ENCODE measurements around the gene GNAL. TPM values are rescaled to one million over a fixed set of nuclear protein-coding genes. Genes with fewer than 3 reads are reported as not detected.

GNAL gene
- total RNA-seq, 1 donor from 2014 or later: 0.21 TPM

DNA sequence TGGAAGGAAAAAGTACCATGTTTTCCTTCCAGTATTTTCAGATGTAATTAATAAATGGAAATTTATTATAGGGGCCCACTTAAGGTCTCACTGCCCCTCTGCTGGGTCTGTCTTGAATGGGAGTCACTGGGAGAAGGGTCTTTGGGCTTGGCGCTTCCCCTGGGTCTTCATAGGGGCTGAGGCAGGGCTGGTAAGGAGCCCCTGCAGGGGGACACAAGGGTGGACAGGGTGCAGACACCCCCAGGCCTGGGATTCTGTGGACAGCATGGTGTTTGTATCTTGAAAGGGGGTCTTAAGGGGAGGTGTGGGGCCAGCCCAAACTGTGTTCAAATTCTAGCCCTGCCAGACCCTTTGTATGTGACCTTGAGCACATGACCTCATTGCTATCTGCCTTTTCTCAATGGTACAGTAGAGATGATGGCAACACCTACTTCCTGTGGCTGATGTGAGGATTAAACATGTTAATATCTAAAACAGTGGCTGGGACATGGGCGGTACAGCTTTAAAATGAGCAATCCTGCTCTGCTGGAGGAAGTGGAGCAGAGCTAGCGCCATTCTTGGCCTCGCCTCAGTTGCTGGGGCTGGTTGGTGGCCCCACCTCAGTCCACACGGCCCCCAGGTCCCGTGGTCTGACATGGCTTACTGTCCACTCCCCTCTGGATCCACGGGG is 71.6 kb downstream of the GNAL start:
- no peak for DNase-seq (ENCODE audit: low spot score)
- Mint-ChIP-seq H3K4me3 (no peak overlapping the region), H3K9me3 (no peaks in the 10 kb centered on the region), H3K27me3 (ENCODE audit: insufficient read depth) (peaks cover 14% of the 10 kb centered on the region), H3K4me1 (ENCODE audit: low read depth) (no peaks in the 10 kb centered on the region), H3K36me3 (ENCODE audit: low read depth) (no peaks in the 10 kb centered on the region), H3K27ac (no peak overlapping the region)
- intact Hi-C loops (cut with micrococcal nuclease): no loop called here

DNA sequence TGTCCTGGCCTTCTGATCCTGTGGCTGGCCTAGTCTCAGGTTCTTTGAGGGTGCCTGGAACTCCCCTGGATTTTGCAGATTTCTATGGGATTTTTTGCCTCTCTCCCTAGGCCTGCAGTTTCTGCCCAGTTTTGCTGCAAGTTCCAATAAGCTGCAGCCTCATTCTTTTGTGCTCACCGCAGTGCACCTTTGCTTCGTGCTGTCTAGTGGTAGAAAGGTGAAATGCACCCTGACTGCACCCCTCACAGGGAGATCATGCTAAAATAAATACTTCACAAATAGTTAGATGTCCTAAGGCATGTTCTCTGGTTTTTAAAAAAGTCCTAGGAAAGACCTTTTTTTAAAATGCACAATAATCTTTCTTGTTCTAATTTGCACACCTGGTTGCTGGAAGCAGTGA is 72.5 kb downstream of the GNAL start:
- no peaks in the 10 kb centered on the region for H3K36me3 Mint-ChIP-seq (ENCODE audit: low read depth)
- peaks cover 13% of the 10 kb centered on the region for H3K27me3 Mint-ChIP-seq (ENCODE audit: insufficient read depth)
- no peak for DNase-seq (ENCODE audit: low spot score)
- no peaks in the 10 kb centered on the region for H3K9me3 Mint-ChIP-seq
- H3K4me1 Mint-ChIP-seq (ENCODE audit: low read depth): no peaks in the 10 kb centered on the region
- no peak overlapping the region for H3K27ac Mint-ChIP-seq
- intact Hi-C loops (cut with micrococcal nuclease): no loop called here
- no peak overlapping the region for H3K4me3 Mint-ChIP-seq

DNA sequence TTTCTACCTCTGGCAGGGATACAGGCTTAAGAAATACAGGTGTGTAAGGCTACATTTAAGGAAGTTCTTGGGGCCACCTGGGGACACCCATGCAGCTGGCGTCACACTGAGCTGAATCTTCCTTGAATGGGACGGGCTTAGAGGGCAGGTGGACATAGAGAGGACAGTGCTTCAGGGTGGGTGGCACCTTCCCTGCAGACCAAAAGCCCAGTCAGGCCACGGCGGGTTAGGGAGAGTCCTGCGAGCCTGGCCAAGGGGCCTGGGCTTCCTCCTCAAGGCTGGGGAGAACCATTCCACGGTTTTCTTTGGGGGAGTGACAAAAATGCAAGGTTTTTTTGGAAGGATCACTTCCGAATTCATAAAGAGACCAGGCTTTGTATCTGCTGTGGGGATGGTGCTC is 73.4 kb downstream of the GNAL start:
- DNase-seq (ENCODE audit: low spot score): no peak
- Mint-ChIP-seq H3K4me3 (no peak overlapping the region), H3K9me3 (no peaks in the 10 kb centered on the region), H3K27ac (no peak overlapping the region), H3K27me3 (ENCODE audit: insufficient read depth) (peaks cover 12% of the 10 kb centered on the region), H3K4me1 (ENCODE audit: low read depth) (no peaks in the 10 kb centered on the region), H3K36me3 (ENCODE audit: low read depth) (no peaks in the 10 kb centered on the region)
- intact Hi-C loops (cut with micrococcal nuclease): no loop called here

DNA sequence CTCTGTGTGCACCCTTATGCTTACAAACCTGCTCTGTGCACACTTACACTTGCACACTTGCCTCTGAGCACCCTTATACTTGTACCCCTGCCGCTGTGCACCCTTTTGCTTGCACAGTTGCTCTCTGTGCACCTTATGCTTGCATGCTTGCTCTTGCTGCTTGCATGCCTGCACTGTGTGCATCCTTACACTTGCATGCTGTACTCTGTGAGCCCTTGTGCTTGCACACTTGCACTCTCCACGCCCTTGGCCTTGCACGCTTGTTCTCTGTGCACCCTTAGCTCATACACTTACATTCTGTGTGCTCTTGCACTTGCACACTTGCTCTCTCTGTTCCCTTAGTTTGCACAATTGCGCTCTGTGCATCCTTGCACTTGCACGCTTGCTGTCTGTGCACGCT is 78.3 kb downstream of the GNAL start:
- Mint-ChIP-seq H3K9me3 (no peaks in the 10 kb centered on the region), H3K27me3 (ENCODE audit: insufficient read depth) (peaks cover 6% of the 10 kb centered on the region), H3K27ac (no peak overlapping the region), H3K4me3 (no peak overlapping the region), H3K36me3 (ENCODE audit: low read depth) (no peaks in the 10 kb centered on the region), H3K4me1 (ENCODE audit: low read depth) (no peaks in the 10 kb centered on the region)
- intact Hi-C loops (cut with micrococcal nuclease): no loop called here
- DNase-seq (ENCODE audit: low spot score): no peak

DNA sequence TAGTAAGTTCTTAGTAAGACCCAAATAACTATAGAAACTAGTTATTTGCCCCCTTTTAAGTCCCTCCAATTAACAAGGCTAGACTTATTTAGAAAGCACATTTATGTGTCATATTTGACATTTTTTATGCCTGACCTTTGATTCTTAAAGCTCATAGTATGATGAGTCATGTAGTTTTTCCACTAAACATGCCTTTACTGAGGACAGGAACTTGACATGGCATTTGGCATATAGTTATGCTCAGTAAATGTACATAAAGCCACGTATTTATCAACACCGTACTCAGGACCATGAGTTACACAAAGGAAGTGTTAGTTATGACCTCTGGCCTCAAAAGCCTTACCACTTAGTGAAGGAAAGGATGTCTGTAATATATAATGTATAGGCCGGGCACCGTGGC is 78.9 kb downstream of the GNAL start:
- DNase-seq (ENCODE audit: low spot score): no peak
- Mint-ChIP-seq H3K27ac (no peak overlapping the region), H3K27me3 (ENCODE audit: insufficient read depth) (peaks cover 6% of the 10 kb centered on the region), H3K4me3 (no peak overlapping the region), H3K36me3 (ENCODE audit: low read depth) (no peaks in the 10 kb centered on the region), H3K9me3 (no peaks in the 10 kb centered on the region), H3K4me1 (ENCODE audit: low read depth) (no peaks in the 10 kb centered on the region)
- intact Hi-C loops (cut with micrococcal nuclease): no loop called here

DNA sequence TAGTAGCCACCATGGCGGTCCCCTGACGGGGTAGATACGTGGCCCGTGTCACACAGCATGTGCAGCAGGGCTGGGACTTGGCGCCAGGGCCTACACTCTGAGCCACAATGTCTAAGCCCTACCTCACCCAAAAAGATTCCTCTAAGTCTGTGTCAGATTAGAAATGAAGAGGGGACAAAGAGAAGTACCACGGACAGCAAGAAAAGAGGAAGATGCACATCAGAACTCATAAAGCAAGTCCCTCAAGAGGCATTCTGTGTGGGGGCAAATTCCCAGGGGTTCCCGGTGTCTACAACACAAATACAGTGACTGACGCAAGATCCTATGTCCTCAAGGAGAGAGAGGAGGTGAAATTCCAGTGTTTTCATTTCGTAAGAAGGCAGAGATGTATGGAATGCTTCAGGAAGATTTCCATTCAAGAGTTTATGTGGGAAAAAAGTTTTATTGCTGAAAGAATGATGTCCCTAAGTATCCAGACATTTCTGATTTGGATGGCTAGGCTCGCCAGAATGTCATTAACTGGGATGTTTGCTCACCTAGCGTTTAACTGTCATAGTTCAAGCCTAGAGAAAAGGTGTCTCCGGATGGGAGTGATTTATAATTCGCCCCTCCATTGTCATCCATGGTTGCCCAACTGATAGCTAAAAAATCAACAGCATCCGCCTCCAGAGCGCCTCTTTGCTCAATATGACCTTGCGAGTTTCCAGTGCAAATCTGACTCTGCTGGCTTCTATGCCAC is 86.5 kb downstream of the GNAL start:
- intact Hi-C loops (cut with micrococcal nuclease): no loop called here
- H3K4me3 Mint-ChIP-seq: no peak overlapping the region
- DNase-seq (ENCODE audit: low spot score): no peak
- no peaks in the 10 kb centered on the region for H3K9me3 Mint-ChIP-seq
- no peak overlapping the region for H3K27ac Mint-ChIP-seq
- peaks cover 8% of the 10 kb centered on the region for H3K27me3 Mint-ChIP-seq (ENCODE audit: insufficient read depth)
- H3K4me1 Mint-ChIP-seq (ENCODE audit: low read depth): no peaks in the 10 kb centered on the region
- H3K36me3 Mint-ChIP-seq (ENCODE audit: low read depth): no peaks in the 10 kb centered on the region

DNA sequence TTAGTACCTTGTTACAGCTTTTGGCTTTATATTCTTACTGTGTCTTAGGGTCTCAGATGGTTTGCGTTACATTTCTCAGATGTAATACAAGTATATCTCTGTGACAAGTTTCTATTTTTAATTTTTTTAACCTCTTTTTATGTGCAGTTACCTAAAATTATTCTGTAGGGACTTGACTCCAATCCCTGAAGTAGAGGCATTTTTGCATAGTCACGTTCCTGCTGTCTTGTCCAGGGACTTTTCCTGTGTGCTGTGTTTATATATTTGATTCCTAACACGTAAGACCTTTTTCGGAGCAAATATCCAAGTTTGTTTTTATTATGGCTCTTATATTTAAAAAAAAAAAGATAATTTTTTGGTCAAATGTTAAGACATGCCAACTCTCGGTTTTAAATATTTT is 91.0 kb downstream of the GNAL start:
- H3K4me3 Mint-ChIP-seq: no peak overlapping the region

DNA sequence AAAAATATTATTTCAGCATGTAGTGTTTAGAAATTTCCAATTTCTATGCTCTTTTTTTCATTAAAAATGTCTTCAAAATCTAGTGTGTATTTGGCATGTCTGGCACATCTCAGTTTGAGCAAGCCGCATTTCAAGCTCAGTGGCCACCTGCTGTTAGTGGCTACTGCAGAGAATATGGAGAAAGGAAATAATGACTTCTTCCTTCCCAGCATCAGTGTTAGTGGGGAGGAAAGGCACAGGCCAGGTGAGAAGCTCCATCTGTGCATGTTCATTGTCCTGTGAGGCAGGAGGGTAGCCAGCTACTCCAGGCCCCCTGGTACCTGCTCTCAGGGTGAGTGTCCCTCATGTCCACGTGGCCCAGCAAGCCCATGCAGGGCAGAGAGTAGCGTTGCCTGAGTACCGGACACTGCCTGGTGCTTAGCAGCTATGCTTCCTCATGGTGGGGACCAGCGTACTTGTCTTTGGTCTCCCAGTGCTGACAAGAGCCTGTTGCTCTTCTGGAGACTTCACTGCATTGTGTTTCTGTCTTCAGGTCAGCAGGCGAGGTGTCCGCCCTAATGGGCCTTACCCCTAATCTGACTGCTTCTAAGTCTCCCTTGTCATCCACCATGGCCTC is 94.8 kb downstream of the GNAL start:
- peaks cover 24% of the 10 kb centered on the region for H3K27me3 Mint-ChIP-seq (ENCODE audit: insufficient read depth)
- H3K4me3 Mint-ChIP-seq: no peak overlapping the region
- H3K27ac Mint-ChIP-seq: no peak overlapping the region
- no peaks in the 10 kb centered on the region for H3K4me1 Mint-ChIP-seq (ENCODE audit: low read depth)
- intact Hi-C loops (cut with micrococcal nuclease): no loop called here
- DNase-seq (ENCODE audit: low spot score): no peak
- no peaks in the 10 kb centered on the region for H3K36me3 Mint-ChIP-seq (ENCODE audit: low read depth)
- H3K9me3 Mint-ChIP-seq: no peaks in the 10 kb centered on the region

More for the DNA sequence above, 91.0 kb downstream of the GNAL start:
- Mint-ChIP-seq H3K27me3 (ENCODE audit: insufficient read depth) (peaks cover 15% of the 10 kb centered on the region), H3K4me1 (ENCODE audit: low read depth) (no peaks in the 10 kb centered on the region), H3K9me3 (no peaks in the 10 kb centered on the region), H3K36me3 (ENCODE audit: low read depth) (no peaks in the 10 kb centered on the region), H3K27ac (no peak overlapping the region)
- no peak for DNase-seq (ENCODE audit: low spot score)
- intact Hi-C loops (cut with micrococcal nuclease): no loop called here

DNA sequence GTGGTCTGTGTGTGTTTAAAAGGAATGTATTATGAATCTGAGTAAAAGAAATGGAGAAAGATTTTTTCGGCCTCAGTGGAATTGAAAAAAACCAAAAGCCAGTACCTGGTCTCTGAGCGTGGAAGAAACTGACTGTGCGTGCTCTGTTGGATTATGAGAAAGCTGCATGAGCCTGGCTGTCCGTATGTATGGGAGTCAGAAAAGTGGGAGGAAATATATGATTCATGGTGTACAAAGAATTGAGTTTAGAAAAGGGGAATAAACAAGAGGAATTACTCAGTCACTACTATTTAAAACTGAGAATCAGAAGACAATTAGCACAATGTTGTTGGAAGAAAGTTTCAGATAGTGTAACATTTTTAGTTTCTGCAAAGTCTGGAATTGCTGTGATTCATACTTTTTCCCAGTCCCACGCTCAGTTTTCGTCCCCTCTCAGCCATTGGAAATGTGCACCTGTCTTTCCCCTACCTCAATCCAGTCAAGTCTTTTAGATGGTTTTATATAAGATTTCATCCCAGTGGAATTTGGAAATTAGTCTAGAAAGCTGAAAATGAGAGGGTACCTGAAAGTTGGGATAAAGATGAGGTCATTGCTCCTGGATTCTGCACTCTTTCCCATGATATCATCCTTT is 95.7 kb downstream of the GNAL start:
- Mint-ChIP-seq H3K27ac (no peak overlapping the region), H3K36me3 (ENCODE audit: low read depth) (no peaks in the 10 kb centered on the region), H3K4me1 (ENCODE audit: low read depth) (no peaks in the 10 kb centered on the region), H3K9me3 (no peaks in the 10 kb centered on the region), H3K27me3 (ENCODE audit: insufficient read depth) (peaks cover 19% of the 10 kb centered on the region), H3K4me3 (no peak overlapping the region)
- intact Hi-C loops (cut with micrococcal nuclease): no loop called here
- DNase-seq (ENCODE audit: low spot score): no peak

DNA sequence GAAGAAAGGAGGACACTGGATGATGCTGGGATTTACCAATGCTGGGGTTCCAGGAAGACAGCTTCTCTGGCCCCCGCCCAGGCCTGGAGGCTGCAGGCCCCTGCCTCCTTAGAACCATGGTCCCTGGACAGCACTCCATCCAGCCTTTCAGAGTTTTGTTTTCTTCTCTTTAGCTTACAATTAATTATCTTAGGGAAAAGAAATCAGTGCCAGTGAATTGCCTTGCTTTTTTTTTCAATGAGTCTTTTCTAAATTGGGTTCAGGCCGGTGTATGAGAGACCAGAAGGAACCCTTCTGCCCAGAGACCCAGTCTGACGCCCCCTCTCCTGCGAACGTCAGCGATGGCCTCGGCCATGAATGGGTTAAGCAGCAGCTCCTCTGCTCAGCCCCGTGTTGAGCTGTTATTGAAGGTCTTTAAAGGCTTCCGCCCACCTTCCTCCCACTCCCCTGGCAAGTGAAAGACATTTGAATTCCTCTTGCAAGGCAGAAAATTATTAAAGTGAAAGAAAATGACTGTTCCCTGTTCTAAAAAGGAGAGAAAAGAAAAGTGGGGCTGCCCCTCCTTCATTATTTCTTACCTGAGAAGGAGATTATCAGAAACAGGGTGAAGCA is 96.5 kb downstream of the GNAL start:
- peaks cover 19% of the 10 kb centered on the region for H3K27me3 Mint-ChIP-seq (ENCODE audit: insufficient read depth)
- DNase-seq (ENCODE audit: low spot score): no peak
- H3K9me3 Mint-ChIP-seq: no peaks in the 10 kb centered on the region
- no peak overlapping the region for H3K27ac Mint-ChIP-seq
- no peaks in the 10 kb centered on the region for H3K4me1 Mint-ChIP-seq (ENCODE audit: low read depth)
- intact Hi-C loops (cut with micrococcal nuclease): no loop called here
- no peak overlapping the region for H3K4me3 Mint-ChIP-seq
- H3K36me3 Mint-ChIP-seq (ENCODE audit: low read depth): no peaks in the 10 kb centered on the region

DNA sequence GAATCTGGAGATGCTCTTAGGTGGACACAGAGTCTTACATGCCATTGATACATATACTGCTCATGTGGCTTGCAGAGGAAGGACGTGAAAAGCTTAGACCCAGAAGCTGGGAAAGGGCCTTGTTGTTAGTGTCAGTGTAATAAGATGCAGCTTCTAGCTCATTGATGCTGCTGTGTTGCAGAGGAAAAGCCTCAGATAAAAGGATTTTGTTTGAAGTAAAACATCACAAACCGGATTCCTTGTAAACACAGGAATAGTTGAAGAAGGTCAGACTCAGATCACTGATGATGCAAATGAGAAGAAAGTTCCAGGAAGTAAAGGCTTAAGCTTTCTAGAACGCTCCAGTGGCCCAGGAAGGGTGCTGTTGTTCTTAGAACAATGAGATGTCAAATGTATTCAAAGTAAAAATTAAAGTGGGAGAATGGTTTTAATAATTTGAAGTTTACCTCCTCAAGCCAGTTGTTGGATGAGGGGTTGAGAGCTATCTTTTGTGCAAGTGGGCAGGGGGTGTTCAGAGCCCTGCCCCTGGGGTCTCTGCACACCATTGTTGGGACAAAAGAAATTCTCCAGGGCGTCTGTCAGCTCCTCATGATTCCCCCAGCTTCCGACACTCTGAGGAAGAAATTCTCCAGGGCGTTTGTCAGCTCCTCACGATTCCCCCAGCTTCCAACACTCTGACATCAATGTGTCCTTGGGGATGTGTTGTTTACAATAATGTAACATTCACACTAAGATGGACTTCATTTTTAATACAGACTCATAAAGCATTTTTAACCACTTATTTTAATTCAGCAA is 100.8 kb downstream of the GNAL start:
- Mint-ChIP-seq H3K9me3 (no peaks in the 10 kb centered on the region), H3K4me1 (ENCODE audit: low read depth) (no peaks in the 10 kb centered on the region), H3K27ac (no peak overlapping the region), H3K36me3 (ENCODE audit: low read depth) (no peaks in the 10 kb centered on the region), H3K4me3 (no peak overlapping the region), H3K27me3 (ENCODE audit: insufficient read depth) (peaks cover 10% of the 10 kb centered on the region)
- intact Hi-C loops (cut with micrococcal nuclease): no loop called here
- DNase-seq (ENCODE audit: low spot score): no peak

DNA sequence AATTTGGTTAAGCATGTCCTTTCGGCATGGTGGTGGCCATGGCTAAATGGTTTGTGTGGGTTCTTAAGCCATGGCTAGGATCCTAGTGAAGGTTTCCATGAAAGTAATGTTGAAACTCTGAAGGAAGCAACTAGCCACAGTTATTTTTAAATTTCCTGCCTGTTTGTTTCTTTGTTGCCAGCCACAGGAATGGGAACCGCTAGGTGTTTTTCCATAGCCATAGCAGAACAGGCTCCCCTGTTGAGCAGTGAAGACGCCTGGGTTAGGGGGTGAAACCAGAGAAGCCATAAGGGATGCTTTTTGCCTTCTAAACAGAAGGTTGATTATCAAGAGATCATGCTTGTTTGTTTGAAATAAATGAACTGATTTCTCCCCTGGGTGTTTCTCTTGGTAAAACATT is 102.1 kb downstream of the GNAL start:
- no peak for DNase-seq (ENCODE audit: low spot score)
- H3K9me3 Mint-ChIP-seq: no peaks in the 10 kb centered on the region
- H3K4me1 Mint-ChIP-seq (ENCODE audit: low read depth): no peaks in the 10 kb centered on the region
- no peak overlapping the region for H3K4me3 Mint-ChIP-seq
- H3K27me3 Mint-ChIP-seq (ENCODE audit: insufficient read depth): peaks cover 3% of the 10 kb centered on the region
- intact Hi-C loops (cut with micrococcal nuclease): no loop called here
- no peak overlapping the region for H3K27ac Mint-ChIP-seq
- H3K36me3 Mint-ChIP-seq (ENCODE audit: low read depth): no peaks in the 10 kb centered on the region

Measured in activated T-helper 1 cell treated with anti-CD3 and anti-CD28 coated beads, Interleukin-12 subunit alpha, Interleukin-12 subunit beta, Interleukin-2, Interleukin-4 antibody, amounts not matched to agents 30 ng/mL and 10 ng/mL and 1 ng/mL, durations not matched to agents 14 hours and 24 hours and 36 hours (primary cell).